Stimulated activated CD8-positive, alpha-beta memory T cell treated with anti-CD3 and anti-CD28 coated beads, Interleukin-12 subunit alpha, Interleukin-12 subunit beta, amount 100 ng/mL, for 4 hours (primary cell): ENCODE measurements around the gene ESRP2.

ENCODE experiments used
- DNase-seq: peaks from one replicate; pipeline ENCODE4 v3.0.0-alpha.2; 2020; ENCODE audit warnings: low read depth

ESRP2 gene

GRCh38 chr16:68263559-68264127 is 27.7 kb upstream of the ESRP2 start:
- no peak for DNase-seq

GRCh38 chr16:68259007-68259825 is 23.3 kb upstream of the ESRP2 start:
- no peak for DNase-seq

- no peak for DNase-seq
Measured at GRCh38 chr16:68257906-68258800, 22.2 kb upstream of the ESRP2 start.

- no peak for DNase-seq
Measured at GRCh38 chr16:68257251-68257905, 21.5 kb upstream of the ESRP2 start.

- DNase-seq: no peak
Measured at GRCh38 chr16:68255712-68256111, 19.8 kb upstream of the ESRP2 start.

GRCh38 chr16:68253721-68254120 is 17.8 kb upstream of the ESRP2 start:
- no peak for DNase-seq

- DNase-seq: no peak
Measured at GRCh38 chr16:68252383-68252782, 16.5 kb upstream of the ESRP2 start.

- DNase-seq: no peak
Measured at GRCh38 chr16:68251832-68252231, 15.9 kb upstream of the ESRP2 start.

- DNase-seq: no peak
Measured at GRCh38 chr16:68250951-68251350, 15.0 kb upstream of the ESRP2 start.

- DNase-seq: no peak
Measured at GRCh38 chr16:68249371-68249770, 13.4 kb upstream of the ESRP2 start.

GRCh38 chr16:68247932-68248331 is 12.0 kb upstream of the ESRP2 start:
- no peak for DNase-seq

GRCh38 chr16:68247400-68247799 is 11.5 kb upstream of the ESRP2 start:
- DNase-seq: no peak

GRCh38 chr16:68246666-68247065 is 10.7 kb upstream of the ESRP2 start:
- no peak for DNase-seq

- DNase-seq: no peak
Measured at GRCh38 chr16:68246121-68246520, 10.2 kb upstream of the ESRP2 start.

- peak; percentile 96 for DNase-seq
Measured at GRCh38 chr16:68244903-68245853, 9.3 kb upstream of the ESRP2 start, which contains the start of gene PLA2G15. PLA2G15 (plus strand) TSS chr16:68245373; CDS start chr16:68245427, 54 bp downstream.

- DNase-seq: no peak
Measured at GRCh38 chr16:68244481-68244902, 8.6 kb upstream of the ESRP2 start.

GRCh38 chr16:68242926-68243858 is 7.3 kb upstream of the ESRP2 start:
- DNase-seq: no peak

- no peak for DNase-seq
Measured at GRCh38 chr16:68242085-68242484, 6.2 kb upstream of the ESRP2 start.

GRCh38 chr16:68238029-68238345 is 2.1 kb upstream of the ESRP2 start:
- DNase-seq: no peak
